ENCODE data around the gene RANBP9.

RANBP9 gene

GRCh38 chr6:13687917-13688351 lies 23.7 kb downstream of the RANBP9 start:
- no peak for TF ChIP-seq CTCF (IDR thresholded peaks at IDR 0.05; ENCODE audit: low read depth, low read length)

GRCh38 chr6:13684855-13685254 lies 26.8 kb downstream of the RANBP9 start:
- DNase-seq (ENCODE audit: extremely low read depth, low read depth): no peak
- TF ChIP-seq CTCF (IDR thresholded peaks at IDR 0.05; ENCODE audit: low read depth, low read length): no peak

More at GRCh38 chr6:13687917-13688351, 23.7 kb downstream of the RANBP9 start:
- no peak for DNase-seq (ENCODE audit: extremely low read depth, low read depth)

DNA sequence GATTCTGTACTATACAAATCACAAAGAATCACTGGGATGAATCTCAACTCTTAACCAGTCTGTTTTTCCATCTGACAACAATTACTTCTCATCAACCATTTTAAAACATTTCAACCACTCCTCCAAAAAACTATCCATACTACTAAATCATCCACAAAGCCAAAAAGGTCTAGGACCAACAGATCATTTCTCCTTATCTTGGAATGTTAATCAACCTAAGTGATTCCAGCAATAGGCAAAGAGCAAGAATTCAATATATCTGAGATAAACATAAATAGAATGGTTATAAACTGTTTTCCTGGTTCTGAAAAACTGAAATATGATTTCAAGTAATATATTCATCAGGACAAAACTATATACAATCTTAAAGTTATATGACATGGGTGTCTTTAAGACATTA lies 28.6 kb downstream of the RANBP9 start:
- TF ChIP-seq CTCF (IDR thresholded peaks at IDR 0.05; ENCODE audit: low read depth, low read length): no peak
- DNase-seq (ENCODE audit: extremely low read depth, low read depth): no peak

GRCh38 chr6:13682346-13682745 lies 29.3 kb downstream of the RANBP9 start:
- TF ChIP-seq CTCF (IDR thresholded peaks at IDR 0.05; ENCODE audit: low read depth, low read length): no peak
- DNase-seq (ENCODE audit: extremely low read depth, low read depth): no peak

DNA sequence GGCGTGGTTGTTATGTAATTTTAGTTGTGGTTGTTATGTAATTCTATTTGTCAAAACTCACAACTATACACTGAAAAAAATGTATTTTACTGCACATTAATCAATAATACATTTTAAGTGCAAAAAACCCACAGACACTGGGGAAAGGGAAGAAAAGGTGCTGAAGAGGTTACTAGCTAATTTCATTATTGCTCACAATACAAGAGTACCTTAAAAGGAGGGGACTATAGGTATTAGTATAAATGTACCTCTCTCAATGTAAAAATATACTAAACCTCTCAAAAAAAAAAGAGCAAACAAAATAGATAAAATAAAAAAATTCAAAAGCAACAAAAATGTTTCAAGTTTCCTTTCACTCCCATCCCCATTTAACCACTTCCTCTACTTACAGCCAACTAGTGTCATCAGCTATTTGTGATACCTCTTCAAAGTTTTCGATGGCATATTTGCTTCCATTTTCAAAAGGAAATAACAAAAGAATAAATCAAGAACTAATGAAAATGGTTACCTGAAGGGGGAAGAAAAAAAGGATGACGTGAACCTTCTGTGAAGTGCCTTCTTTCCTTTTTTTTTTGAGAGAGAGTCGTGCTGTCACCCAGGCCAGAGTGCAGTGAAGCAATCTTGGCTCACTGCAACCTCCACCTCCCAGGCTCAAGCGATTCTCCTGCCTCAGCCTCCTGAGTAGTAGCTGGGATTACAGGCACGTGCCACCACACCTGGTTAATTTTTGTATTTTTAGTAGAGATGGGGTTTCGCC lies 30.2 kb downstream of the RANBP9 start:
- DNase-seq (ENCODE audit: extremely low read depth, low read depth): no peak
- TF ChIP-seq CTCF (IDR thresholded peaks at IDR 0.05; ENCODE audit: low read depth, low read length): no peak

GRCh38 chr6:13680448-13680968 lies 31.1 kb downstream of the RANBP9 start:
- no peak for DNase-seq (ENCODE audit: extremely low read depth, low read depth)
- no peak for TF ChIP-seq CTCF (IDR thresholded peaks at IDR 0.05; ENCODE audit: low read depth, low read length)

DNA sequence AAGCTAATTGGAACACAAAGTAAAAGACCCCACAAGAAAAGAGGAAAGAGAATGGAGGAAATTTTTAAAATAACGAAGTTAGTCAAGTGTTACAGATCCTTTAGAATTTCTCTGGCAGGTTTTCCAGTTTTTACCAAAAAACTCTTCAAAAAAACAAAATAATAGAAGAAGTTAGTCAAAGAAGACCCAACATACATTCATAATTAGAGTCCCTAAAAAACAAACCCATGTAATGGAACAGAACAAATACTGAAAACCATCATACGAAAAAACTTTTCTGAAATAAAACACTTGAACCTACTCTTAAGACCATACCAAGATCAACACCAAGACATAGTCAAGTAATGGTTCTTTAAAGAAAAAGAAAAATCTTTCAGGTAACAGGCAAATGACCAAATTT lies 31.6 kb downstream of the RANBP9 start:
- TF ChIP-seq CTCF (IDR thresholded peaks at IDR 0.05; ENCODE audit: low read depth, low read length): no peak
- DNase-seq (ENCODE audit: extremely low read depth, low read depth): no peak

Measured in AG09319 (cell line).